Medulla oblongata (tissue), 1 donor: ENCODE data around the gene CCDC78.
"Not testable (repeated sequence)": the region's sequence is repeated elsewhere in the genome, so short reads cannot be mapped to it uniquely, and the experiment has no call there.

Experiments used
- DNase-seq: peaks from one replicate; pipeline ENCODE4 v3.0.0-alpha.2; 2015; ENCODE audit errors: extremely low spot score

Gene CCDC78

DNA sequence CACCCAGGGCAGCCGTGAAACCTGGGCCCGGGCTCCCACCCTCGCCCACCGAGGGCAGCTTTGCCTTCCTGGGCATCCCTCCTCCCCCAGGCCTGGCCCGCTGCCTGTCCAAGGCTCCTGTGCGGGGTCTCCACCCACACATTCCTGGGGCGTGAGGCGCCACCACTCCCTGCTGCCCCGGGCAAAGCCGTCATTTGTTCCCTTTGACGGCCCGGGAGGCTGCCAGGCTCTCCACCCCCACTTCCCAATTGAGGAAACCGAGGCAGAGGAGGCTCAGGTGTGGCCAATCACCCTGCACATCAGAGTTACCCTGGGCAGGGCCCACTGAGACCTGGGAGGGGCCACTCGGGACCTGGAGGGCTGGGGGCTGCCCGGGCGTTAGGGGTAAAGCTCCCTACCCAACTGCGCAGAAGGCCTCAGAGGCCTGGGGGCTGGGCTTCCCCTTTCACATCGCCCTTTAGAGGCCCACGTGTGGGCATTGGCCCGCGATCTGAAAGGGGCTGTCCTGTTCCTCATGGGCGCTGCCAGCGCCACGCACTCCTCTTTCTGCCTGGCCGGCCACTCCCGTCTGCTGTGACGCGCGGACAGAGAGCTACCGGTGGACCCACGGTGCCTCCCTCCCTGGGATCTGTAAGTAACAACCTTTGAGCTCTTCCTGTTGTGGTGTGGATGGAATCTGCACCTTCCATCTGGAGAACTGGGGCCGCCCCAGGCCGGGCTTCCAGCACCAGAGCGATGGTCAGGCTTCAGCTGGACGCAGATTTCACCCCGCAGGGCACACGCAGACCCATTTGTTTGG, 34.5 kb upstream of the CCDC78 start, which contains the start of gene MSLN:
TSS of gene MSLN (plus strand) at position 190 of the 799 bp plus-strand sequence. CDS start 1,947 bp downstream, outside the sequence.
- DNase-seq, result no peak

DNA sequence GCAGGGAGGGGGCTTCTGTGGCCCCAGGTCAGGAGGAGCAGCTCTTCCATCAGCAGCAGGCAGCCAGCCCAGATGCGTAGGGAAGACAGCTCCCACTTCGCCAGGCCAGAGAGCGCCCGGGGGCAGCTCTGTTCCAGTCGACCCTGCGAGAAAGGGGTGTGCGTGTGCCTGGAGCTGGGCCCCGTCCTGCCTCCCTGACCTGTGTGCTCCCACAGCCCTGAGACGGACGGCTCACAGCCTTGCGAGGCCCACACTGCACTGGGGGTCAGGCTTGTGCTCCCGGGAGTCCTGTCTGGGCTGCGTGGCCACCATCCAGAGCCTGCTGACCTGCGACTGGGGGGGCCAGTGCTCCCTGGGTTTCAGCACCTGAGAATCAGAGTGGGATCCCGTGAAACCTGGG, 33.8 kb upstream of the CCDC78 start:
- no peak for DNase-seq

DNA sequence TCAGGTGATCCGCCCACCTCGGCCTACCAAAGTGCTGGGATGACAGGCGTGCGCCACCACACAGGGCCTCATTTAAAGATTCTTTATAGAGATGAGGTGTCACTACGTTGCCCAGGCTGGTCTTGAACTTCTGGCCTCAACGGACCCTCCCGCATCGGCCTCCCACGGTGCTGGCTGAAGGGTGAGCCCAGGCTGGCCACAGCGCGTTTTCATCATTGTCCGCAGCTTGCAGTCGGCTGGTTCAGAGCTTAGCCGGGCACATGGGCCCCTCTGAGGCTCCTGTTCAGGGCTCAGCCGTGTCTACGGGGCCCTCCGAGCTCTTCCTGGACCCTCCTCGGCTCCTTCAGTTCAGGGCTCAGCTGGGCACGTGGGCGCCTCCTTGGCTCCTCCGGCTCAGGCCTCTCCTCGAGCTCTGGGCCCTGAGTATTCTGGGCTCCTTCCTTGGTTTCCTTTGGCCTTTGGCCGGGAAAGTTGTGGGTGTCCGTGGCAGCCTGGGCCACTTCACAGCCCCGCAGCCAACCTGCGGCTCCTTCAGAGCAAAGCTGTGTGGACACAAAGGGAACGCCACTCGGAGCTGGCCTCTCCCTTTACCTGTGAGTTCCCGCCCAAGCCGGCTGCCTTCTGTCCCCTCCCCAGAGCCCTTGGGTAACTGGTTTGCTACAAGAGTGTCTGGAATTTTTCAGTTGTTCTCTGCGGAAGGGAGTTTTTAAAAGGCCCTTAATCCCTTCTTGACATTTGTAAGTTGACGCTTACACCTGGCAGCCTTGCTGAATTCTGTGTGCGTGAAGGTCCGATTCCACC, 33.1 kb upstream of the CCDC78 start:
- no peak for DNase-seq

DNA sequence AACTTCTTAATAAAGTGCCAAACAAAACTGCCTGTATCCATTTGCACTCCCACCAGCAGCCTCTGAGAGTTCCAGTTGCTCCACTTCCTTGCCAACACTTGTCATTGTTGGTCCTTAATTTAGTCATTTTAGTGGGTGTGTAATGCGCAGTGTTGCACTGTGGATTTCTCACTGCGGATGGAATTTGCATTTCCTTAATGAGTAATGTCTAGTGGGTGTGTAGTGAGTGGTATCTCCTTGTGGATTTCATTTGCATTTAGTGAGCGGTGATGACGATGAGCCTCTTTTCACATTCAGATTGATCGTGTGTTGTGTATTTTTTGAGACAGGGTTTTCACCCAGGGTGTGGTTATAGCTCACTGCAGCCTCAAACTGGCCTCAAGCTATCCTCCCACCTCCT, 30.2 kb upstream of the CCDC78 start:
- no peak for DNase-seq

DNA sequence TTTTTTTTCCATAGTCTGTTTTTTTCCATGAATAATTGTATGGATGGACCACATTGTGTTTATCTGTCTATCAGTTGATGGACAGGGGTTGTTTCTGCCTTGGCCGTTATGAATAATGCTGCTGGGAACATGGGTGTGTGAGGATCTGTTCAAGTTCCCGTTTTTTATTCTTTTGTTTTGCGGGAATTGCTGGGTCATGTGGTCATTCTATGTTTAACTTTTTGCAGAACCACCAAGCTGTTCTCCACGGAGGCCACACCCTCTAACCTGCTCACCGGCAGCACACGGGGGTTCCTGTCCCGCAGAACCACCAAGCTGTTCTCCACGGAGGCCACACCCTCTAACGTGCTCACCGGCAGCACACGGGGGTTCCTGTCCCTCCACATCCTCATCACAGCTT, 28.4 kb upstream of the CCDC78 start:
- DNase-seq, result peak; percentile 27

DNA sequence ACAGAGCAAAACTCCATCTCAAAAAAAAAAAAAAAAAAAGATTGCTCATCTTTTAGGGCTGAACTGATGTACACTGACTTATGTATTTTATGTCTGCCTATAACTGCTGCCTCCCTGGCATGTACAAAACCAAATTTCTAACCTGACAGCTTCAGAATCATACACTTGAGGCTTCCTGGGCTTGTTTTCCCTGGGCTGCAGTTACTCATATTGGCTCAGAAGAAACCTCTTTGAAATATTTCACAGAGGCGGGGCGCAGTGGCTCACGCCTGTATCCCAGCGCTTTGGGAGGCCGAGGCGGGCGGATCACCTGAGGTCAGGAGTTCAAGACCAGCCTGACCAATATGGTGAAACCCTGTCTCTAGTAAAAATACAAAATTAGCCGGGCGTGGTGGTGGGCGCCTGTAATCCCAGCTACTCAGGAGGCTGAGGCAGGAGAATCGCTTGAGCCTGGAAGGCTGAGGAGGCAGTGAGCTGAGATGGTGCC, 27.9 kb upstream of the CCDC78 start:
- DNase-seq, result not testable (repeated sequence)

DNA sequence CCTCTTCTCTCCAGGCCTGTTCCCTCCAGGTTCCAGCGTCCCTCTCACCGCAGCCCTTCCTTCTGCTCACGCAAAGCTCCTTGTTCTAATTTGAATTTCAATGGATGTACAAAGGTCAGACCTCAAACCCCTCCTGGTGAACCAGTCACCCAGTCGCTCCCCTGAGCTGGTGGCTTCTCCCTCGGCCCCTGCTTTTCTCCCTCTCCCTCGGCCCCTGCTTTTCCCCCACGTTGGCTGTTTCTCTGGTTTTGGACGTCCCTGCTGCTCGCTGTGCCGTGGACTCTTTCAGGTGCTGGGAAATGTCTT, 25.7 kb upstream of the CCDC78 start:
- no peak for DNase-seq

DNA sequence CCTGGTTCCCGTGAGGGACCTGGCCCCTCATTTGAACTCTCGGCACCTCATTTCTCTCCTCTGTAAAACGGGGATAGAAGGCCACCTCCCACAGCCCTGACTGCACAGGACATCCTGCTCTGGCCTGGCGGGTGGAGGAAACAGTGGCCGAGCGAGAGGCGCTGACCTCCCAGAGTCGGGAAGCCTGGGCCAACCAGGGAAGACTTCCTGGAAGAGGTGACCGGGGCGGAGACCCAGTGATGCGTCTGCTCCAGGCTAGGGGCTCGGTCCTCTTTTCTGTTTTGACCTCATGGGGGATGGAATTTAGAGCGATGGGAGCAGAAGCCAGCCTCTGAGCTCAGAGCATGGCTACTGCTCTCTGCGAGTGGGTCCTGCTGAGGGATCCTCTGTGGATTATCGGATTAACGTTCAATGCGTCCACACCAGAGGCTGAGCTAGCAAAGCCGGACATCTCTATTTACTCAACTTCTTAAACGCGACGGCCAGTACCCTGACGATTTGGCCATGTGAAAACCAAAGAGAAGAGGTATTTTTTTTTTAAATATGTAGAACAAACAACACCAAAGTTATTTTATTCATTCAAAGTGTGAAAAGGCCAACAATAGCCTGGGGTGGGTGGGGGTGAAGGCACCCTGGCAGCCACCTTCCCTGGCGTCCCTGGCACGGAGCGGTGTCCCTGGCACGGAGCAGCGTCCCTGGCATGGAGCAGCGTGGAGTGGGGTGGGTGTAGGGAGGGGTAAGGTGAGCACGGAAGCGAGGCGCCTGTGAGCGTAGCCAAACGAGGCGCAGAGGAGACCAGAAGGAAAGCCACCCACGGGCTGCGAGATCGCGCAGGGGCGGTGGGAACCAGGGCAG, 25.1 kb upstream of the CCDC78 start:
- DNase-seq, result no peak

DNA sequence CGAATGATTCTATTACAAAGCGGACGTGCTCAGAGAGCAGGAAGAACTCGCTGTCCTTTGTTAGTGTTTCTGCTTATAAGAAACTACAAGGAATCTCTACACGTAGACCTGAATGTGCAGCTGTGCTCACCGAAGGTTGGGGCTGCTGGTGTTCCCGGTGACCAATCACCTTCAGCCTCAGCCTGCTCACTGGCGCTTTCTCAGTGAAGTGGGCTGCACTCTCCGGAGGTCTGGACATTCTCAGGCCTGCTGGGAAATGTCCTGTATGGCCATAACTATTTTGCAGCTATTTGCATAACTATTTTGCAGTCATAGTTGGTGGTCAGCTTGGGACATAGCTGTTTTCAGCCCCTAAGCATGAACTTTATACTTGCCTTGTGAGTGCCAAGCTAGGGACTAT, 24.2 kb upstream of the CCDC78 start:
- DNase-seq, result no peak

DNA sequence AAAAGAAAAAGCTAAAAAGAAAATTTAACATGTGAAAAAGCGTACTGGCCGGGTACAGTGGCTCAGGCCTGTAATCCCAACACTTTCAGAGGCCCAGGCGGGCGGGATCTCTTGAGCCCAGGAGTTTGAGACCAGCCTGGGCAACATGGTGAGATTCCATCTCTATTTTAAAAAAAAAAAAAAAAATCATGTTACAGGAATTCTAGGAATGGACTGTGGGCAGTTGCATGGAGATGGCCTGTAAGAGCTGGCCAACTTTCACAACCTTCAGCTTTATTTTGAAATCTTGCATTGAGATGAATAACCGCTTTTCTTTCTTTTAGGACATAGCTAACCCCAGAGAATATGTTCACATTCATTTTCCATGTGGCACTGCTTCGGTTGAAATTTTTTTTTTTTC, 22.8 kb upstream of the CCDC78 start:
- DNase-seq, result no peak

DNA sequence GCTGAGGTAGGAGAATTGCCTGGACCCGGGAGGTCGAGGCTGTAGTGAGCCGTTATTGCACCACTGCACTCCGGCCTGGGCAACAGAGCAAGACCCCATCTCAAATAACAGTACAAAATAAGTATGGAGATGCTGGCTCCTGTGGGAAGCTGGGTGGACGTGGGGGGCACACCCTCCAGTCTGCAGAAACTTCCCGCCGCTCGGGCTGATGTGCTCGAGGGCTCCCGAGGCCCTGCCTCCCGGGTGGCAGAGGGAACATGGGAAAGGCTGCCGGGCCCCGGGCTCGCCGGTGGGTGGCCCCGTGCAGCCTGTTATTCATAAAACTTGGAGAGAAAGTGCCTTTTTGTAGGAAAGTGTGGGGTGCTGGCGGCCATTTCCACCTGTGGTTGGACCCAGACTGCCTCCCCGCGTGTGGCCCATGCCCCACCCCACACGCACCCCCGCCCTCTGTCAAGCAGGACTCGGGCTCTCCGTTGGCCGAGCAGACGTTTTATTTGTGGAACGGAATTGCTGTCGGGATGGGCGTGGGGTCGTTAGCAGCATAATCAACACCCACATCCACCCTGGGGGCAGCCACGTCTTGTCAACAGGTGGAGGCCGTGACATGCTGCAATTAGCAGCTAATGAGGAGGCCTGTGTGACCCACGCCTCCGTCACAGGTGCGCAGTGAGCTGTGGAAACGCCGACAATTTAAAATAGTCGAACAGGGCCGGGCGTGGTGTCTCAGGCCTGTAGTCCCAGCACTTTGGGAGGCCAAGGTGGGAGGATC, 21.9 kb upstream of the CCDC78 start:
- DNase-seq, result no peak

DNA sequence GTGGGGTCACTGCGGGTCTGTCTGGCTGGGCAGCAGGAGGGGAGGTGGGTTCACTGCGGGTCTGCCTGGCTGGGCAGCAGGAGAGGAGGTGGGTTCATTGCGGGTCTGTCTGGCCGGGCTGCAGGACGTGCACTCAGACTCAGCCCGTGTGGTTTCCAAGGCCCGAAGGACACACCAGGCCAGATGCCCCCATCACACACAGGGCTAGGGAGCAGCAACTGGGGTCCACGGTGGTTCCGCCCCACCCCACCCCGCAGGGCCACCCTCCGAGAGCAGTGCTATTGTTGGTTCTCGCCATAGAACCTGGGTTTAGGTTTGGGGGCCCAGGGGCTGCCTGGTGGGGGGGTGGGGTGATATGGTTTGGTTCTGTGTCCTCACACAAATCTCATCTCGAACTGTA, 20.4 kb upstream of the CCDC78 start:
- no peak for DNase-seq

DNA sequence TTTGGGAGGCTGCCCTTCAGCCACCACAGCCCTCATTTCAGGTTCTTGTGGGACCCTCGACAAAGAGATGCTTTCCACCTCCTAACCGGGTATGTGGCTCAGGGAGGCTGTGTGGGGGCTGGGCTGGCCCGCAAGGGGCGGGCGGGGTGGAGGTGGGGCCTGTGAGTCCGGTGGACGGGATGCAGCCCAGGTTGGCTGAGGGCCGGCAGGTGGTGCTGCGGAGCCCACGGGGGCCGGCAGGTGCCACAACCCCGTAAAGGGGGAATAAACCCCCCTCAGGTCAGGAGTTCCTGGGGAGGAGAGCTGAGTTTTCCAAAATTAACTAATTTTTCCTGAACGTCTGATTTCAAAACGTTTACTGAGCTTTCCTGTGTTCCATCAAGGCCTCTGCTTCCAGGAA, 19.5 kb upstream of the CCDC78 start:
- no peak for DNase-seq

DNA sequence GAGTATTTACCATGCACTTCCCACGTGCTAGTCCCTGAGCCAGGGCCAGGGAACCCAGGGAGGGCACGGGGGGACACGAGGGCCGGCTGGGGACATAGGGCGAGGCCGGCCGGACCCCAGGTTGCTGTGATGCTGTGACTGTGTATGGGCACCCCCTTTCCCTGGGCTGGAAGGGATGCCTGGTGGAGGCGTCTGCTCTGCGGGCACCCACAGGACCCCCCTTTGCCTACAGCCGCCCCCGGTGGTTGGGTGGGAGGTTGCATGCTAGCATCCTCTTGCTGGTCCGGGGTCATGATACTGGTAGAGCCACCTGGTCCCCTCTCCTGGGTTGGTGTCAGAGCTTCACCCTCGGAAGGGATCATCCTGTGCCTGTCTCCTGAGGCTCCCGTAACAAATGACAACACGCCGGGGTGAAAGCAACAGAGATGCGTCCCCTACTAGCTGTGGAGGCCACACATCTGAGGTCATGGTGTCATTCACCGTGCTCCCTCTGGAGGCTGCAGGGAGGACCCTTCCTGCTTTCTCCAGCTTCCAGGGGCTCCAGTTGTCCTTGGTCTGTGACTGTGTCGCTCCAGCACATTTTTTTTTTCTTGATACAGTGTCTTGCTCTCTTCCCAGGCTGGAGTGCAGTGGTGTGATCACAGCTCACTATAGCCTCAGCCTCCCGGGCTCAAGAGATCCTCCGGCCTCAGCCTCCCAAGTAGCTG, 17.7 kb upstream of the CCDC78 start:
- no peak for DNase-seq

DNA sequence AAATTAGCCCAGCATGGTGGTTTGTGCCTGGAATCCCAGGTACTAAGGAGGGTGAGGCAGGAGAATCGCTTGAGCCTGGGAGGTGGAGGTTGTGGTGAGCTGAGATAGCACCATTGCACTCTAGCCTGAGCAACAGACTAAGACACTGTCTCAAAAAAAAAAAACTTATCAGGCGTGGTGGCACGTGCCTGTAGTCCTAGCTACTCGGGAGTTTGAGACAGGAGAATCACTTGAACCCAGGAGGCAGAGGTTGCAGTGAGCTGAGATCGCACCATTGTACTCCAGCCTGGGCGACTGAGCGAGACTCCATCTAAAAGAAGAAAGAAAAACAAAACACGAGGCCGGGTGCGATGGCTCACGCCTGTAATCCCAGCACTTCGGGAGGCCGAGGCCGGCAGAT, 16.7 kb upstream of the CCDC78 start:
- not testable (repeated sequence) for DNase-seq

DNA sequence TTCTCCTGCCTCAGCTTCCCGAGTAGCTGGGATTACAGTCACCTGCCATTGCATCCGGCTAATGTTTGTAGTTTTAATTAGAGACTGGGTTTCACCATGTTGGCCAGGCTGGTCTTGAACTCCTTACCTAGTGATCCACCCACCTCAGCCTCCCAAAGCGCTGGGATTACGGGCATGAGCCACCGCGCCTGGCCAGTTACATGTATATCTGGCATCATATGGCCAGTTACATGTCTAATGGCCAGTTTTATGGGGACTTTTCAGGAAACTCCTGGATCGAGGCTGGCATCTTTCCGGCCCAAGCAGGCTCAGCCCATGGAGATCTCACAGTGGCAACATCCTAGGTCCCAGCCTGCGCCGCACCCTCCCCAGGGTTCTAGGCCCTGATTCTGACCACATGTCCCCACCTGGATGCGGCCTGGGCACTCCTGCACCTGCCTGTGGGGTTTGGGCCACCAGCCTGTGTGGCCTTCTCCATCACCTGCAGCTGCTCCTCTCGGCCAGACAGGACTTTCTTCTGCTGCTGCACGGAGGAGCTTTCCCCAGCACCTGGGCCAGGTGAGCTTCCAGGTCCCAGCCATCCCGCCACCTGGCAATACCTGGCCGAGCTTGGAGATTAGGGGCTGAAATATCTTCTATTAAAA, 15.9 kb upstream of the CCDC78 start:
- DNase-seq, result no peak

DNA sequence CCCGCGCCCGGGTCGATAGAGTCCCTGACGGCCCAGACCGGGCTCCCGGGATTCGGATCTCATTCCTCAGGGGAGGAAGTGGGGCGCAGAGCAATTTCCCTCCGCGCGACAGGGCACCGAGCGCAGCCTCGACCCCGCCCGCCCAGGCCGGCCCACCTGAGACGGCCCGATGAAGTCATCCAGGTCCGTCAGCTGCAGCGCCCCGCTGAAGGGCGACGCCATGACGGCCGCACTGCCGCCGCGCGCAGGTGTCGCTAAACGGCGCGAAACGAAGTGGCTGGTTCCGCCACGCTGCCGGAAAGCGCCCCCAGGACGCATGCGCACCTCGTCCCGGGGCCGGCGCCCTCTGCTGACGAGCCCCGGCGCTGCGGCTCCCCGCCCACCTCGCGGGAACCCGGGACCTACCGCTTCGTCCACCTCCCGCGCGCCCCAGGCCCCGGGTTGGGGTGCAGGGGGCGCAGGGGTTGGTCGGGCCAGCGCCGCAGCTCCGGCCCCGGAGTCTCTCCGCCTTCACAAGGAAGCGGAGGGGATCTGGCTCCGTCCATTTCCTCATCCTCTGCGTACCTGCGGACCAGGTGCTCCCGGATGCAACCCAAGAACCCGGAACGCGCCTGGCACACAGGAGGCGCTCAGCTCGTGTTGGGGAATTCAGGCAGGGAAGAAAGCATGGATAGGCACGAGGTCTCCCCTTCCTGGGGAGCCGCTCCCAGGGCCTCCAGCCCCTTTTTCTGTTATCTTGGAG, 14.7 kb upstream of the CCDC78 start, which contains the start of gene CIAO3:
TSS of gene CIAO3 (minus strand) at position 234 of the 742 bp plus-strand sequence. CDS start at position 222, 12 bp downstream.
- DNase-seq, result peak; percentile 82

DNA sequence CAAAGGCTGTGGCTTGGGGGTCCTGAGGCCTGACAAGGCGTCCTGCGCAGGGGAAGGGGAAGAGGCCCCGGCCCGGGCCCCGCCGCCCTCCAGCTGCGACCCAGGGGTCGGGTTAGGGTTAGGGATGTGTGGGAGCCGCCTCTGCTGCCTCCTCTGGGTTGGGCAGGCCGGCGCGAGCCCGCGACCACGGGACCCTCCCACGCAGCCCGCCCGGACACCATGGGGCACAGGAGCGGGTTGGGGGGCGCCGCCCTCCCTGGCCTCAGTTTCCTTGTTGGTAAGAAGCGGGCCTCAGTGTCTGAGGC, 14.2 kb upstream of the CCDC78 start:
- no peak for DNase-seq
